HCT116 (cell line): ENCODE data around the gene FIZ1. TPM values are rescaled to one million over a fixed set of nuclear protein-coding genes. Genes with fewer than 3 reads are reported as not detected.

ENCODE experiments used
- ATAC-seq: fragments of 200-7000 bp; cut with Tn5 transposase; 2 replicates; pipeline ENCODE4 v1.9.1; 2020; ENCODE audit warnings: mild to moderate bottlenecking, moderate library complexity
- BruUV-seq: library from RNA; stranded (reverse); fragments of 400-500 nt; replicated peaks from 2 replicates; lab custom pipeline; 2021; lab: Mats Ljungman, UMichigan
- CTCF ChIA-PET: fragments of 300-600 bp; sonication (Branson Sonifier 250); formaldehyde crosslinking; loops from one replicate; lab custom pipeline; 2021; ENCODE audit warnings: antibody characterized with exemption; lab: Charles Lee
- POLR2A ChIA-PET: fragments of 300-600, 350-600 bp; sonication (Branson Sonifier 250); formaldehyde crosslinking; loops from one replicate; lab custom pipeline; 2021; ENCODE audit warnings: antibody characterized with exemption; lab: Charles Lee
- RAD21 ChIA-PET, 2 experiments: fragments of 300-600 bp; sonication (Branson Sonifier 250); formaldehyde crosslinking; loops; one replicate each; lab custom pipeline; 2023; ENCODE audit warnings: low total read pairs in 2 of 2; ENCODE audit not compliant: uncharacterized antibody in 2 of 2, unreplicated experiment in 2 of 2, low non-redundant PET in 1 of 2; lab: Charles Lee
- DNase-seq: peaks from one replicate; pipeline ENCODE4 v3.0.0-alpha.2; 2010; ENCODE audit warnings: low read depth, low spot score
- H2AFZ ChIP-seq: fragments of 200-600 bp; shearing (Covaris generic), sonication (generic); 2 replicates; pipeline ENCODE4 v1.6.1; 2017; ENCODE audit warnings: low read depth, mixed run types, mixed read lengths, antibody characterized with exemption, low read length; ENCODE audit not compliant: poor library complexity, severe bottlenecking
- H3K27ac ChIP-seq: 2 replicates; pipeline ENCODE4 v1.5.1; 2012; ENCODE audit warnings: low read depth, low read length
- H3K27me3 ChIP-seq: fragments of 200-600 bp; sonication (generic); 2 replicates; pipeline ENCODE4 v1.6.1; 2016; ENCODE audit warnings: mixed run types, low read length, mixed read lengths; ENCODE audit not compliant: insufficient read depth
- H3K36me3 ChIP-seq, 2 experiments: fragments of 200-500 bp in 1 of 2; fragments of 200-600 bp in 1 of 2; sonication (Bioruptor generic) in 1 of 2; sonication (generic) in 1 of 2; 2 replicates each; pipeline versions ENCODE4 v1.5.1 to v1.6.1; 2014 to 2016; ENCODE audit warnings: low read length in 2 of 2, inconsistent platforms in 1 of 2, mixed read lengths in 1 of 2, mixed run types in 1 of 2; ENCODE audit not compliant: insufficient read depth in 2 of 2, control insufficient read depth in 1 of 2
- H3K4me1 ChIP-seq, 2 experiments: fragments of 200-600 bp in 1 of 2; sonication (generic) in 1 of 2; 2 replicates each; pipeline versions ENCODE4 v1.5.1 to v1.6.1; 2012 to 2017; ENCODE audit warnings: low read length in 2 of 2, inconsistent platforms in 1 of 2, mild to moderate bottlenecking in 1 of 2, mixed read lengths in 1 of 2, mixed run types in 1 of 2, moderate library complexity in 1 of 2; ENCODE audit not compliant: insufficient read depth in 2 of 2, control insufficient read depth in 1 of 2
- H3K4me2 ChIP-seq: fragments of 200-600 bp; sonication (generic); 2 replicates; pipeline ENCODE4 v1.6.1; 2017; ENCODE audit warnings: mixed run types, low read length, mixed read lengths
- H3K4me3 ChIP-seq, 2 experiments: fragments of 200-600 bp in 1 of 2; sonication (generic) in 1 of 2; replicated peaks in 1 of 2; 2 replicates each; pipeline ENCODE4 v1.5.1; 2011 to 2016; ENCODE audit warnings: low read length in 2 of 2, control low read depth in 1 of 2, low read depth in 1 of 2, mild to moderate bottlenecking in 1 of 2, mixed read lengths in 1 of 2, mixed run types in 1 of 2
- H3K79me2 ChIP-seq: fragments of 200-600 bp; sonication (generic); 2 replicates; pipeline ENCODE4 v1.6.1; 2017; ENCODE audit warnings: mild to moderate bottlenecking, mixed run types, low read length, moderate library complexity, mixed read lengths; ENCODE audit not compliant: insufficient read depth
- H3K9ac ChIP-seq: fragments of 200-600 bp; sonication (generic); 2 replicates; pipeline ENCODE4 v1.6.1; 2016; ENCODE audit warnings: low read length, mixed read lengths
- H3K9me2 ChIP-seq: fragments of 200-600 bp; sonication (generic), shearing (Covaris generic); 2 replicates; pipeline ENCODE4 v1.6.1; 2017; ENCODE audit warnings: mixed run types, mild to moderate bottlenecking, moderate library complexity; ENCODE audit not compliant: insufficient read depth
- H3K9me3 ChIP-seq, 2 experiments: fragments of 200-500 bp in 1 of 2; fragments of 200-600 bp in 1 of 2; sonication (Bioruptor generic) in 1 of 2; sonication (generic) in 1 of 2; 2 replicates each; pipeline ENCODE4 v1.6.1; 2014 to 2017; ENCODE audit warnings: low read length in 2 of 2, mixed read lengths in 2 of 2, inconsistent platforms in 1 of 2, low read depth in 1 of 2, mild to moderate bottlenecking in 1 of 2, mixed run types in 1 of 2, moderate library complexity in 1 of 2; ENCODE audit not compliant: control insufficient read depth in 1 of 2, insufficient read depth in 1 of 2
- H4K20me1 ChIP-seq: fragments of 200-600 bp; sonication (generic), shearing (Covaris generic); 2 replicates; pipeline ENCODE4 v1.6.1; 2017; ENCODE audit warnings: mixed run types, mild to moderate bottlenecking, moderate library complexity; ENCODE audit not compliant: insufficient read depth
- ATF3 ChIP-seq: IDR thresholded peaks from 2 replicates; pipeline ENCODE4 v1.6.1; 2012
- CBX3 ChIP-seq: IDR thresholded peaks from 2 replicates; pipeline ENCODE4 v1.6.1; 2012; ENCODE audit warnings: low read depth
- CEBPB ChIP-seq: IDR thresholded peaks from 2 replicates; pipeline ENCODE4 v1.6.1; 2012; ENCODE audit warnings: low read depth
- CTCF ChIP-seq, 3 experiments: fragments of 200-600 bp in 1 of 3; sonication (generic) in 1 of 3; IDR thresholded peaks in 2 of 3; conservative IDR thresholded peaks in 1 of 3; 2 replicates each; pipeline ENCODE4 v1.5.1; 2012 to 2017; ENCODE audit warnings: low read depth in 2 of 3, low read length in 2 of 3, antibody characterized with exemption in 1 of 3, borderline replicate concordance in 1 of 3, control low read depth in 1 of 3, mild to moderate bottlenecking in 1 of 3, mixed read lengths in 1 of 3, mixed run types in 1 of 3, moderate library complexity in 1 of 3; ENCODE audit not compliant: insufficient read depth in 1 of 3
- EGR1 ChIP-seq: IDR thresholded peaks from 2 replicates; pipeline ENCODE4 v1.6.1; 2012; ENCODE audit warnings: low read depth
- ELF1 ChIP-seq: IDR thresholded peaks from 2 replicates; pipeline ENCODE4 v1.6.1; 2012; ENCODE audit warnings: low read depth, borderline replicate concordance
- EZH2 ChIP-seq: fragments of 200-600 bp; sonication (generic); IDR thresholded peaks from 2 replicates; pipeline ENCODE4 v1.6.1; 2017; ENCODE audit warnings: antibody characterized with exemption, mixed run types
- EZH2phosphoT487 ChIP-seq: fragments of 200-600 bp; IDR thresholded peaks from 2 replicates; pipeline ENCODE4 v1.6.1; 2018; ENCODE audit warnings: antibody characterized with exemption, borderline replicate concordance
- FOSL1 ChIP-seq: IDR thresholded peaks from 2 replicates; pipeline ENCODE4 v1.6.1; 2012; ENCODE audit warnings: low read depth
- JUND ChIP-seq: IDR thresholded peaks from 2 replicates; pipeline ENCODE4 v1.6.1; 2012
- MAX ChIP-seq: IDR thresholded peaks from 2 replicates; pipeline ENCODE4 v1.6.1; 2012
- POLR2A ChIP-seq: IDR thresholded peaks from 2 replicates; pipeline ENCODE4 v1.7.0; 2011; ENCODE audit warnings: borderline replicate concordance; ENCODE audit not compliant: insufficient read depth, insufficient read length; ENCODE audit errors: extremely low read depth
- POLR2AphosphoS5 ChIP-seq: IDR thresholded peaks from 2 replicates; pipeline ENCODE4 v1.6.1; 2011; ENCODE audit warnings: mild to moderate bottlenecking, low read depth, low read length, moderate library complexity
- RAD21 ChIP-seq: IDR thresholded peaks from 2 replicates; pipeline ENCODE4 v1.6.1; 2012; ENCODE audit warnings: low read depth, mild to moderate bottlenecking
- REST ChIP-seq: IDR thresholded peaks from 2 replicates; pipeline ENCODE4 v1.6.1; 2012; ENCODE audit warnings: low read depth
- SIN3A ChIP-seq: IDR thresholded peaks from 2 replicates; pipeline ENCODE4 v1.6.1; 2012; ENCODE audit warnings: low read depth
- SP1 ChIP-seq: IDR thresholded peaks from 2 replicates; pipeline ENCODE4 v1.6.1; 2012; ENCODE audit warnings: low read depth
- SRF ChIP-seq: IDR thresholded peaks from 2 replicates; pipeline ENCODE4 v1.6.1; 2012; ENCODE audit warnings: low read depth
- YY1 ChIP-seq: IDR thresholded peaks from 2 replicates; pipeline ENCODE4 v1.6.1; 2011; ENCODE audit warnings: low read length, low read depth, moderate library complexity, mild to moderate bottlenecking; ENCODE audit not compliant: insufficient replicate concordance; ENCODE audit errors: extremely low read depth
- ZFX ChIP-seq: fragments of 450-650 bp; IDR thresholded peaks from 2 replicates; pipeline ENCODE4 v1.6.1; 2017
- intact Hi-C: fragments of 100-400 bp; cut with micrococcal nuclease; formaldehyde crosslinking; loops from 2 replicates; pipeline ENCODE4 v1.10.0; 2022
- total RNA-seq: library from RNA; stranded (reverse); gene quantifications from one replicate; pipeline ENCODE4 v1.2.1, GENCODE V29; 2021; ENCODE audit not compliant: unreplicated experiment

The FIZ1 gene
- total RNA-seq, 1 experiment from 2014 or later, result 15.3 TPM

GRCh38 chr19:55624109-55625003, 25.0 kb upstream of the FIZ1 start, which contains the start of gene ZNF784:
ZNF784 (minus strand) TSS chr19:55624566; CDS start chr19:55624561, 5 bp downstream.
- Histone ChIP-seq H4K20me1 (no peaks in the 10 kb centered on the region), H3K4me1 (peaks cover 8 to 14% of the 10 kb centered on the region in 2 experiments; a peak in 3 of 4 replicates), H3K79me2 (no peaks in the 10 kb centered on the region), H3K4me3 (peak within 1 kb of the TSS; percentile 54 to 69), H3K9me2 (no peaks in the 10 kb centered on the region), H3K27me3 (no peaks in the 10 kb centered on the region), H3K36me3 (no peaks in the 10 kb centered on the region), H3K9ac (peak within 1 kb of the TSS; percentile 70), H3K9me3 (no peaks in the 10 kb centered on the region), H3K4me2 (peak within 1 kb of the TSS; percentile 98), H3K27ac (peak within 1 kb of the TSS; percentile 81), H2AFZ (peak within 1 kb of the TSS; percentile 65)
- intact Hi-C loops, result loop anchor here (1.0 kb wide), 1 partner anchor 25 kb away; the partner anchor contains the start of gene FIZ1
- DNase-seq (peak; percentile 85), ATAC-seq (peak; percentile 82)
- ChIA-PET RAD21 (interaction anchor here (0.5 to 0.7 kb wide), 4 partner anchors 71 to 478 kb away, joined by 3 to 4 read pairs (median 4); no protein-coding TSS in a partner anchor), CTCF (interaction anchor here (0.6 to 1.8 kb wide), 11 partner anchors 9 to 880 kb away, joined by 3 to 14 read pairs (median 4); no protein-coding TSS in a partner anchor), POLR2A (interaction anchor here (0.6 to 1.5 kb wide), 14 partner anchors 9 to 1757 kb away, joined by 3 to 10 read pairs (median 4); partner anchors contain the start of genes FIZ1, MYADM and ZNF865)
- no TSS peak for BruUV-seq
- no peak for TF ChIP-seq CTCF (IDR thresholded peaks at IDR 0.05 in 2 of 3, conservative IDR thresholded peaks at IDR 0.05 in 1 of 3; ENCODE audit: borderline replicate concordance in 1 of 3, insufficient read depth in 1 of 3, low read depth in 2 of 3, low read length in 2 of 3)
- no peak; the same call in 1 of the 2 replicates for TF ChIP-seq MAX
- TF ChIP-seq CEBPB, result no peak
- TF ChIP-seq POLR2AphosphoS5, result peak; percentile 80
- no peak for TF ChIP-seq SRF
- TF ChIP-seq ELF1, result no peak
- peak; percentile 72; the same call in 1 of the 2 replicates for TF ChIP-seq EGR1
- no peak for TF ChIP-seq POLR2A
- TF ChIP-seq ZFX, result no peak
- no peak for TF ChIP-seq JUND
- peak; percentile 45; the same call in 1 of the 2 replicates for TF ChIP-seq SIN3A
- no peak for TF ChIP-seq EZH2
- TF ChIP-seq EZH2phosphoT487, result no peak
- no peak for TF ChIP-seq RAD21
- peak; percentile 74 for TF ChIP-seq SP1
- TF ChIP-seq YY1, result peak; percentile 95
- TF ChIP-seq CBX3, result no peak
- TF ChIP-seq REST, result no peak
- TF ChIP-seq FOSL1, result no peak
- no peak for TF ChIP-seq ATF3
